CD4-positive, alpha-beta T cell (primary cell): Measurements from ENCODE around the gene GLB1L3. TPM values are rescaled to one million over a fixed set of nuclear protein-coding genes. Genes with fewer than 3 reads are reported as not detected.

ENCODE experiments used
- ATAC-seq: fragments of 200-7000 bp; cut with Tn5 transposase; one replicate; pipeline ENCODE4 v1.10.0; 2022; ENCODE audit warnings: mild to moderate bottlenecking; ENCODE audit not compliant: poor library complexity
- CTCF ChIA-PET: fragments of 350-600 bp; sonication (Branson Sonifier 250); formaldehyde crosslinking; loops from one replicate; lab custom pipeline; 2021; ENCODE audit warnings: antibody characterized with exemption, inconsistent platforms; lab: Charles Lee
- POLR2A ChIA-PET: fragments of 350-600 bp; sonication (Branson Sonifier 250); formaldehyde crosslinking; loops from one replicate; lab custom pipeline; 2021; ENCODE audit warnings: antibody characterized with exemption, inconsistent platforms; lab: Charles Lee
- DNase-seq, 14 experiments: peaks; one replicate each; pipeline ENCODE4 v3.0.0-alpha.2; 2013 to 2020; ENCODE audit warnings: mixed read lengths in 2 of 14
- H3K27ac ChIP-seq, 2 donors: one replicate each; pipeline versions ENCODE4 v1.5.1 to v1.7.0; 2013; ENCODE audit warnings: low read length in 2 of 2, low read depth in 1 of 2, mild to moderate bottlenecking in 1 of 2
- H3K27me3 ChIP-seq, 2 experiments: 1 replicate in 1 of 2; 2 replicates in 1 of 2; pipeline versions ENCODE4 v1.6.1 to v1.7.0; 2013; ENCODE audit warnings: low read length in 2 of 2, control low read depth in 1 of 2, mild to moderate bottlenecking in 1 of 2, moderate library complexity in 1 of 2; ENCODE audit not compliant: insufficient read depth in 2 of 2, control insufficient read depth in 1 of 2
- H3K36me3 ChIP-seq: one replicate; pipeline ENCODE4 v1.6.1; 2013; ENCODE audit warnings: low read length, control low read depth; ENCODE audit not compliant: insufficient read depth
- H3K4me1 ChIP-seq: one replicate; pipeline ENCODE4 v1.6.1; 2013; ENCODE audit warnings: low read length, control low read depth; ENCODE audit not compliant: insufficient read depth
- H3K4me3 ChIP-seq: one replicate; pipeline ENCODE4 v1.5.1; 2013; ENCODE audit warnings: mild to moderate bottlenecking, low read length, moderate library complexity
- H3K9me3 ChIP-seq, 2 experiments: 1 replicate in 1 of 2; 2 replicates in 1 of 2; pipeline versions ENCODE4 v1.6.1 to v1.7.0; 2013; ENCODE audit warnings: low read length in 2 of 2, mild to moderate bottlenecking in 2 of 2, control low read depth in 1 of 2, moderate library complexity in 1 of 2; ENCODE audit not compliant: control insufficient read depth in 1 of 2, insufficient read depth in 1 of 2
- H3K27ac Mint-ChIP-seq: one replicate; pipeline ENCODE4 v1.8.0; 2020; ENCODE audit warnings: mixed read lengths
- H3K27me3 Mint-ChIP-seq: one replicate; pipeline ENCODE4 v1.8.0; 2021; ENCODE audit warnings: mixed read lengths
- H3K36me3 Mint-ChIP-seq: one replicate; pipeline ENCODE4 v1.8.0; 2021; ENCODE audit warnings: low read depth, mixed read lengths
- H3K4me1 Mint-ChIP-seq: one replicate; pipeline ENCODE4 v1.8.0; 2021; ENCODE audit warnings: low read depth, mixed read lengths
- H3K4me3 Mint-ChIP-seq: one replicate; pipeline ENCODE4 v1.8.0; 2020; ENCODE audit warnings: mild to moderate bottlenecking, mixed read lengths
- H3K9me3 Mint-ChIP-seq: one replicate; pipeline ENCODE4 v1.8.0; 2020; ENCODE audit warnings: mixed read lengths
- intact Hi-C, 2 experiments: fragments of 100-400 bp; cut with DNase I in 1 of 2; cut with micrococcal nuclease in 1 of 2; formaldehyde crosslinking; loops; one replicate each; pipeline versions ENCODE4 v1.15.1 to v1.9.0; 2023 to 2025; cut with DNase I, micrococcal nuclease
- total RNA-seq, 174 experiments: library from RNA in 2 of 174; stranded (reverse) in 2 of 174; gene quantifications; one replicate each; pipeline ENCODE4 v1.2.3 and lab custom pipeline; 2021 to 2026
- TF ChIP-seq, protein P1 (sequence below): fragments of 200-600 bp; IDR thresholded peaks from one replicate; pipeline ENCODE4 v1.8.0; 2022; ENCODE audit warnings: antibody characterized with exemption, mild to moderate bottlenecking

GLB1L3 gene
- total RNA-seq, 2 experiments from 2014 or later, result 1.3 to 1.5 TPM

DNA sequence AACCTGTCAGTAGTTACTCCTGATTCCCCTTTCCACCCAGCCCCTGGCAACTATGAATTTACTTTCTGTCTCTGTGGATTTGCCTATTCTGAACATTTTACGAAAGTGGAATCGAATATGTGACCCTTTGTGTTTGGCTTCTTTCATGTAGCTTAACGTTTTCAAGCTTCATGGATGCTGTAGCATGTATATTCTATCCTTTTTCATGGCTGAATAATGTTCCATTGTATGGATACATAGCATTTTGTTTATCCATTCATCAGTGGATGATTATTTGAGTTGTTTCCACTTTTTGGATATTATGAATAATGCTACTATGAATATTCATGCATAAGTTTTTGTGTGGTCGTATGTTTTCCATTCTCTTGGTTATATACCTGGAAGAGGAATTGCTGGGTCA lies 46.4 kb downstream of the GLB1L3 start:
- Mint-ChIP-seq H3K9me3 (peaks cover 12% of the 10 kb centered on the region), H3K4me1 (no peaks in the 10 kb centered on the region), H3K27ac (no peak overlapping the region), H3K27me3 (no peaks in the 10 kb centered on the region), H3K36me3 (peaks cover 5% of the 10 kb centered on the region), H3K4me3 (no peak overlapping the region)
- no peak for ATAC-seq
- Histone ChIP-seq H3K27me3 (peaks cover 0 to 2% of the 10 kb centered on the region in 2 experiments), H3K27ac (no peak overlapping the region), H3K9me3 (peaks cover 4 to 23% of the 10 kb centered on the region in 2 experiments), H3K4me3 (no peak overlapping the region), H3K4me1 (no peaks in the 10 kb centered on the region), H3K36me3 (no peaks in the 10 kb centered on the region)
- intact Hi-C loops, result no loop called here
- ChIA-PET CTCF (no interaction called here), POLR2A (no interaction called here)
- no peak for DNase-seq
- TF ChIP-seq, protein P1, sequence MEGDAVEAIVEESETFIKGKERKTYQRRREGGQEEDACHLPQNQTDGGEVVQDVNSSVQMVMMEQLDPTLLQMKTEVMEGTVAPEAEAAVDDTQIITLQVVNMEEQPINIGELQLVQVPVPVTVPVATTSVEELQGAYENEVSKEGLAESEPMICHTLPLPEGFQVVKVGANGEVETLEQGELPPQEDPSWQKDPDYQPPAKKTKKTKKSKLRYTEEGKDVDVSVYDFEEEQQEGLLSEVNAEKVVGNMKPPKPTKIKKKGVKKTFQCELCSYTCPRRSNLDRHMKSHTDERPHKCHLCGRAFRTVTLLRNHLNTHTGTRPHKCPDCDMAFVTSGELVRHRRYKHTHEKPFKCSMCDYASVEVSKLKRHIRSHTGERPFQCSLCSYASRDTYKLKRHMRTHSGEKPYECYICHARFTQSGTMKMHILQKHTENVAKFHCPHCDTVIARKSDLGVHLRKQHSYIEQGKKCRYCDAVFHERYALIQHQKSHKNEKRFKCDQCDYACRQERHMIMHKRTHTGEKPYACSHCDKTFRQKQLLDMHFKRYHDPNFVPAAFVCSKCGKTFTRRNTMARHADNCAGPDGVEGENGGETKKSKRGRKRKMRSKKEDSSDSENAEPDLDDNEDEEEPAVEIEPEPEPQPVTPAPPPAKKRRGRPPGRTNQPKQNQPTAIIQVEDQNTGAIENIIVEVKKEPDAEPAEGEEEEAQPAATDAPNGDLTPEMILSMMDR, result no peak

DNA sequence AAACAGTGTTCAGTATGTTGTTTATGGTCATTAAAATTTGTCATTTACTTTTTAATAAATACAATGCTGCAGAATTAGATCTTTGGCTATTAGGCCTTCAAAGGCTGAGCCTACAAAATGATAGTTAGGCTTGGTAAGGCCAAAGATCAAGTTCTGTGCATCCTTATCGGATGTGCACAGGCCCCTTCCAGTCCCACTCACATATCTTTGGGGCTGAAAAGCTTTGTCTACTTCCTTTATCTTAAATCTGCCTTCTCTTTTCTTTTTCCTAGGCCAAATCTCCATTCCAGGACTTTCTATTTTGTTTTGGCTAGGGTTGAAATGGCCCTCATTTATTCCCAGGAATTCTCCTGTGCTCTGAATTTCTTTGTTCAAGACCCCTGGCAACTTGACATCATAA lies 52.3 kb downstream of the GLB1L3 start:
- ATAC-seq (no peak), DNase-seq (no peak)
- TF ChIP-seq, protein P1, result no peak
- Mint-ChIP-seq H3K27ac (no peak overlapping the region), H3K4me3 (no peak overlapping the region), H3K4me1 (peaks cover 19% of the 10 kb centered on the region), H3K27me3 (peaks cover 20% of the 10 kb centered on the region), H3K36me3 (no peaks in the 10 kb centered on the region), H3K9me3 (no peaks in the 10 kb centered on the region)
- Histone ChIP-seq H3K4me1 (peaks cover 22% of the 10 kb centered on the region), H3K27ac (no peak overlapping the region), H3K27me3 (peaks cover 0 to 2% of the 10 kb centered on the region in 2 experiments), H3K4me3 (no peak overlapping the region), H3K36me3 (no peaks in the 10 kb centered on the region), H3K9me3 (no peaks in the 10 kb centered on the region)
- intact Hi-C loops, result loop anchor here in 1 of 2 experiments (1.0 kb wide), 1 partner anchor 75 kb away; the partner anchor contains the start of genes ACAD8 and THYN1
- ChIA-PET POLR2A (no interaction called here), CTCF (no interaction called here)

DNA sequence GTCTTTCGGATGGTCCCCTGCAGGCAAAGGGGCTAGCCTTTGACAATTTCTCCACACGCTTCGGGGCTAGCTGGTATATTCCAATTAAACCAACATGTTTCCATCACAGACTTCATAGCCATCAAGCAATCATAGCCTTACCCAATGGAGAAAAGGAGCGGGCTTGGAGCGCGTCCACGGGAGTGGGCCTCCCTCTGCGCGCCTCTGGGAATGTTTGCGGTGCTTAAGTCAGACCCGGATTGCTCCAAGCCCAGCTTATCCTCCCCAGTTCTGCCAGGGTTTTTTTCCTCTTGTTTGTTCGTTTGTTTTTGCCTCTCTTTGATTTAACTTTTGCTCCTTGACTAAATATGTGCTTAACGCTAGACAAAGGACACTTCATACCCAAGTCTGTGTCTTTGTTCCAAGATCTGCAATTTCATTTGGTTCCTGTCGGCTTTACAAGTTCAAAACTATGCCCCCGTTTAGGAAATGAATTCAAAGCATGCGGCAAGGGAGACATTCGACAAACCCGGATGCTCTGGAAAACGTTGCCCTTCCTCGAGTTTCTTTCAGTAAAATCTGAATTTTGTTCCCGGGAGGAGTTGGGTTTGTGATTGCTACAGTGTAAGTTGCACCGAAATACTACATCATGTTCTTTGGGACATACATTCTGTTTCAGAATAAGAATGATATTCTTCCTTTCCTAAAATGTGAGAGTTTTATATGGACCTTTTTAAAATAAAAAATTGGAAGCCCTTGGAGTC lies 54.6 kb downstream of the GLB1L3 start:
- CTCF ChIA-PET, result interaction anchor here (1.4 kb wide), 1 partner anchor 60 kb away, joined by 3 read pairs; no protein-coding TSS in a partner anchor
- Mint-ChIP-seq H3K36me3 (no peaks in the 10 kb centered on the region), H3K4me1 (peaks cover 19% of the 10 kb centered on the region)

More for the DNA sequence above, 54.6 kb downstream of the GLB1L3 start:
- H3K4me1 ChIP-seq, result peaks cover 22% of the 10 kb centered on the region
- no peak overlapping the region for H3K27ac ChIP-seq
- TF ChIP-seq, protein P1, result no peak
- peak overlapping the region; percentile 93 for H3K4me3 Mint-ChIP-seq
- no peaks in the 10 kb centered on the region for H3K9me3 ChIP-seq
- peaks cover 0 to 4% of the 10 kb centered on the region in 2 experiments for H3K27me3 ChIP-seq
- H3K36me3 ChIP-seq, result no peaks in the 10 kb centered on the region
- POLR2A ChIA-PET, result interaction anchor here (1.6 kb wide), 1 partner anchor 55 kb away, joined by 5 read pairs; the partner anchor contains the start of gene GLB1L3
- H3K4me3 ChIP-seq, result peak overlapping the region; percentile 54
- H3K9me3 Mint-ChIP-seq, result no peaks in the 10 kb centered on the region
- intact Hi-C loops, result loop anchor here (5.0 to 10.0 kb wide), 3 partner anchors 53 to 383 kb away; partner anchors contain the start of gene GLB1L3 (in 1 of the 2)
- H3K27me3 Mint-ChIP-seq, result peaks cover 35% of the 10 kb centered on the region
- H3K27ac Mint-ChIP-seq, result no peak overlapping the region
- DNase-seq, result no peak
- ATAC-seq, result no peak
